Memory B cell (primary cell): Measurements from ENCODE around the gene SFMBT2.

ENCODE experiments used
- ATAC-seq: fragments of 150-1000 bp; cut with Tn5 transposase; 2 replicates; pipeline ENCODE4 v1.10.0; 2021; ENCODE audit warnings: low read depth, mild to moderate bottlenecking, moderate library complexity
- DNase-seq, 2 donors: peaks; one replicate each; pipeline ENCODE4 v3.0.0; 2022; ENCODE audit warnings: low spot score in 2 of 2
- H3K27ac Mint-ChIP-seq: one replicate; pipeline ENCODE4 v1.8.0; 2022; ENCODE audit warnings: mild to moderate bottlenecking, moderate library complexity, mixed read lengths
- H3K27me3 Mint-ChIP-seq: one replicate; pipeline ENCODE4 v1.8.0; 2022; ENCODE audit warnings: mixed read lengths
- H3K36me3 Mint-ChIP-seq: one replicate; pipeline ENCODE4 v1.8.0; 2022; ENCODE audit warnings: mild to moderate bottlenecking, mixed read lengths
- H3K4me1 Mint-ChIP-seq: one replicate; pipeline ENCODE4 v1.8.0; 2022; ENCODE audit warnings: mixed read lengths
- H3K4me3 Mint-ChIP-seq: one replicate; pipeline ENCODE4 v1.8.0; 2022; ENCODE audit warnings: mild to moderate bottlenecking, moderate library complexity, mixed read lengths
- H3K9me3 Mint-ChIP-seq: one replicate; pipeline ENCODE4 v1.8.0; 2022; ENCODE audit warnings: mixed read lengths

SFMBT2 gene

GRCh38 chr10:7164955-7165354, 245.9 kb downstream of the SFMBT2 start:
- Mint-ChIP-seq H3K36me3 (peaks cover 19% of the 10 kb centered on the region), H3K27ac (no peak overlapping the region), H3K9me3 (no peaks in the 10 kb centered on the region), H3K27me3 (no peaks in the 10 kb centered on the region), H3K4me3 (no peak overlapping the region), H3K4me1 (no peaks in the 10 kb centered on the region)
- no peak for DNase-seq
- no peak for ATAC-seq

GRCh38 chr10:7162331-7162730, 248.5 kb downstream of the SFMBT2 start:
- H3K27ac Mint-ChIP-seq: no peak overlapping the region
- no peak for ATAC-seq
- H3K4me3 Mint-ChIP-seq: no peak overlapping the region
- no peaks in the 10 kb centered on the region for H3K27me3 Mint-ChIP-seq
- peaks cover 21% of the 10 kb centered on the region for H3K36me3 Mint-ChIP-seq
- DNase-seq: no peak
- H3K9me3 Mint-ChIP-seq: no peaks in the 10 kb centered on the region
- H3K4me1 Mint-ChIP-seq: peaks cover 8% of the 10 kb centered on the region

GRCh38 chr10:7161484-7162250, 249.2 kb downstream of the SFMBT2 start:
- Mint-ChIP-seq H3K9me3 (no peaks in the 10 kb centered on the region), H3K4me3 (no peak overlapping the region), H3K27ac (no peak overlapping the region), H3K4me1 (peaks cover 13% of the 10 kb centered on the region), H3K36me3 (peaks cover 18% of the 10 kb centered on the region), H3K27me3 (no peaks in the 10 kb centered on the region)
- DNase-seq (no peak), ATAC-seq (no peak)

- Mint-ChIP-seq H3K4me3 (no peak overlapping the region), H3K36me3 (peaks cover 18% of the 10 kb centered on the region), H3K9me3 (no peaks in the 10 kb centered on the region), H3K27me3 (no peaks in the 10 kb centered on the region), H3K4me1 (peaks cover 16% of the 10 kb centered on the region), H3K27ac (peak overlapping the region; percentile 70)
- no peak for DNase-seq
- ATAC-seq: no peak
Observed at GRCh38 chr10:7159928-7160327, 250.9 kb downstream of the SFMBT2 start.

GRCh38 chr10:7159517-7159916, 251.3 kb downstream of the SFMBT2 start:
- DNase-seq (no peak), ATAC-seq (no peak)
- peaks cover 16% of the 10 kb centered on the region for H3K36me3 Mint-ChIP-seq
- peaks cover 16% of the 10 kb centered on the region for H3K4me1 Mint-ChIP-seq
- no peaks in the 10 kb centered on the region for H3K27me3 Mint-ChIP-seq
- no peaks in the 10 kb centered on the region for H3K9me3 Mint-ChIP-seq
- peak overlapping the region; percentile 70 for H3K27ac Mint-ChIP-seq
- H3K4me3 Mint-ChIP-seq: no peak overlapping the region

- peak; percentile 70 for ATAC-seq
- H3K27ac Mint-ChIP-seq: peak overlapping the region; percentile 45
Observed at GRCh38 chr10:7157091-7157490, 253.7 kb downstream of the SFMBT2 start.

GRCh38 chr10:7153750-7154149, 257.1 kb downstream of the SFMBT2 start:
- DNase-seq (no peak), ATAC-seq (no peak)
- Mint-ChIP-seq H3K27me3 (peaks cover 3% of the 10 kb centered on the region), H3K4me3 (no peak overlapping the region), H3K9me3 (no peaks in the 10 kb centered on the region), H3K36me3 (no peaks in the 10 kb centered on the region), H3K27ac (no peak overlapping the region), H3K4me1 (peaks cover 11% of the 10 kb centered on the region)

More at GRCh38 chr10:7157091-7157490, 253.7 kb downstream of the SFMBT2 start:
- Mint-ChIP-seq H3K27me3 (no peaks in the 10 kb centered on the region), H3K36me3 (peaks cover 7% of the 10 kb centered on the region), H3K4me1 (peaks cover 16% of the 10 kb centered on the region), H3K4me3 (no peak overlapping the region), H3K9me3 (no peaks in the 10 kb centered on the region)
- no peak for DNase-seq

GRCh38 chr10:7152982-7153381, 257.9 kb downstream of the SFMBT2 start:
- Mint-ChIP-seq H3K9me3 (no peaks in the 10 kb centered on the region), H3K4me3 (no peak overlapping the region), H3K27ac (no peak overlapping the region), H3K27me3 (peaks cover 5% of the 10 kb centered on the region), H3K36me3 (no peaks in the 10 kb centered on the region), H3K4me1 (peaks cover 11% of the 10 kb centered on the region)
- DNase-seq (no peak), ATAC-seq (no peak)

- ATAC-seq (no peak), DNase-seq (no peak)
- Mint-ChIP-seq H3K27ac (no peak overlapping the region), H3K4me3 (no peak overlapping the region), H3K36me3 (no peaks in the 10 kb centered on the region), H3K9me3 (no peaks in the 10 kb centered on the region), H3K4me1 (peaks cover 9% of the 10 kb centered on the region), H3K27me3 (peaks cover 5% of the 10 kb centered on the region)
Observed at GRCh38 chr10:7152341-7152740, 258.5 kb downstream of the SFMBT2 start.

GRCh38 chr10:7151538-7151937, 259.3 kb downstream of the SFMBT2 start:
- Mint-ChIP-seq H3K36me3 (no peaks in the 10 kb centered on the region), H3K9me3 (no peaks in the 10 kb centered on the region), H3K4me3 (no peak overlapping the region), H3K27ac (no peak overlapping the region), H3K27me3 (peaks cover 5% of the 10 kb centered on the region), H3K4me1 (peaks cover 2% of the 10 kb centered on the region)
- ATAC-seq: no peak
- no peak for DNase-seq

GRCh38 chr10:7150349-7150748, 260.5 kb downstream of the SFMBT2 start:
- Mint-ChIP-seq H3K36me3 (no peaks in the 10 kb centered on the region), H3K4me1 (no peaks in the 10 kb centered on the region), H3K9me3 (no peaks in the 10 kb centered on the region), H3K4me3 (no peak overlapping the region), H3K27ac (no peak overlapping the region), H3K27me3 (peaks cover 7% of the 10 kb centered on the region)
- ATAC-seq (no peak), DNase-seq (no peak)

- Mint-ChIP-seq H3K36me3 (no peaks in the 10 kb centered on the region), H3K4me1 (no peaks in the 10 kb centered on the region), H3K9me3 (peaks cover 2% of the 10 kb centered on the region), H3K27ac (no peak overlapping the region), H3K27me3 (peaks cover 12% of the 10 kb centered on the region), H3K4me3 (no peak overlapping the region)
- no peak for ATAC-seq
- DNase-seq: no peak
Observed at GRCh38 chr10:7146189-7146588, 264.6 kb downstream of the SFMBT2 start.

GRCh38 chr10:7136016-7136415, 274.8 kb downstream of the SFMBT2 start:
- Mint-ChIP-seq H3K9me3 (no peaks in the 10 kb centered on the region), H3K4me1 (peaks cover 4% of the 10 kb centered on the region), H3K4me3 (no peak overlapping the region), H3K27ac (no peak overlapping the region), H3K27me3 (peaks cover 18% of the 10 kb centered on the region), H3K36me3 (peaks cover 4% of the 10 kb centered on the region)
- ATAC-seq: no peak
- DNase-seq: no peak

- H3K4me1 Mint-ChIP-seq: peaks cover 4% of the 10 kb centered on the region
- no peak overlapping the region for H3K27ac Mint-ChIP-seq
- H3K36me3 Mint-ChIP-seq: peaks cover 4% of the 10 kb centered on the region
- no peaks in the 10 kb centered on the region for H3K9me3 Mint-ChIP-seq
- ATAC-seq (no peak), DNase-seq (no peak)
- peaks cover 22% of the 10 kb centered on the region for H3K27me3 Mint-ChIP-seq
- no peak overlapping the region for H3K4me3 Mint-ChIP-seq
Observed at GRCh38 chr10:7135188-7135587, 275.6 kb downstream of the SFMBT2 start.

GRCh38 chr10:7134448-7134847, 276.4 kb downstream of the SFMBT2 start:
- peaks cover 4% of the 10 kb centered on the region for H3K4me1 Mint-ChIP-seq
- H3K27ac Mint-ChIP-seq: no peak overlapping the region
- no peak for DNase-seq

More at GRCh38 chr10:7134448-7134847, 276.4 kb downstream of the SFMBT2 start:
- Mint-ChIP-seq H3K27me3 (peaks cover 22% of the 10 kb centered on the region), H3K9me3 (no peaks in the 10 kb centered on the region), H3K36me3 (peaks cover 4% of the 10 kb centered on the region), H3K4me3 (no peak overlapping the region)
- no peak for ATAC-seq
